Spleen (tissue), 11 donors: ENCODE data around the gene KLK3. TPM values are rescaled to one million over a fixed set of nuclear protein-coding genes. Genes with fewer than 3 reads are reported as not detected.

Experiments used
- DNase-seq: peaks from one replicate; pipeline ENCODE4 v3.0.0-alpha.2; 2020
- H3K27ac ChIP-seq, 8 donors: fragments of 200-600 bp; sonication (generic) in 7 of 8; 1 replicate in 4 of 8; 2 replicates in 4 of 8; pipeline versions ENCODE4 v1.5.0 to v1.8.0; 2016 to 2021; ENCODE audit warnings: inconsistent platforms in 4 of 8, mild to moderate bottlenecking in 4 of 8, moderate library complexity in 1 of 8
- H3K27me3 ChIP-seq, 7 donors: fragments of 200-600 bp; sonication (generic) in 6 of 7; replicated peaks in 1 of 7; 1 replicate in 4 of 7; 2 replicates in 3 of 7; pipeline versions ENCODE4 v1.5.0 to v1.8.0; 2016 to 2021; ENCODE audit warnings: inconsistent platforms in 3 of 7, mild to moderate bottlenecking in 1 of 7
- H3K36me3 ChIP-seq, 6 donors: fragments of 200-600 bp; sonication (generic) in 5 of 6; 1 replicate in 4 of 6; 2 replicates in 2 of 6; pipeline versions ENCODE4 v1.5.0 to v1.8.0; 2016 to 2021; ENCODE audit warnings: inconsistent platforms in 2 of 6
- H3K4me1 ChIP-seq, 6 donors: fragments of 200-600 bp; sonication (generic) in 5 of 6; 1 replicate in 3 of 6; 2 replicates in 3 of 6; pipeline versions ENCODE4 v1.5.0 to v1.8.0; 2016 to 2021; ENCODE audit warnings: inconsistent platforms in 3 of 6
- H3K4me3 ChIP-seq, 8 donors: fragments of 200-600 bp; sonication (generic) in 7 of 8; 1 replicate in 4 of 8; 2 replicates in 4 of 8; pipeline versions ENCODE4 v1.5.0 to v1.8.0; 2016 to 2021; ENCODE audit warnings: inconsistent platforms in 4 of 8, mild to moderate bottlenecking in 4 of 8, moderate library complexity in 2 of 8
- H3K9me3 ChIP-seq, 8 donors: fragments of 200-600 bp; sonication (generic) in 7 of 8; 1 replicate in 4 of 8; 2 replicates in 4 of 8; pipeline versions ENCODE4 v1.5.0 to v1.8.0; 2016 to 2021; ENCODE audit warnings: inconsistent platforms in 4 of 8
- POLR2A ChIP-seq, 3 donors: fragments of 450-650 bp; IDR thresholded peaks; one replicate each; pipeline ENCODE4 v1.5.1; 2017; ENCODE audit warnings: antibody characterized with exemption in 3 of 3, mild to moderate bottlenecking in 1 of 3
- POLR2AphosphoS5 ChIP-seq, 3 donors: sonication (generic); formaldehyde crosslinking; IDR thresholded peaks; one replicate each; pipeline ENCODE4 v1.5.1; 2017; ENCODE audit warnings: antibody characterized with exemption in 3 of 3
- WGBS, 5 donors: extraction: QIAGEN DNeasy Blood & Tissue Kit in 3 of 5; methylation state at CpG; one replicate each; pipeline versions ENCODE4 v1.1.5 to v1.1.7; 2013 to 2018; 5-methylcytosine and 5-hydroxymethylcytosine counted together
- intact Hi-C: fragments of 100-400 bp; cut with DNase I; formaldehyde crosslinking; loops from one replicate; pipeline ENCODE4 v1.15.0; 2023; ENCODE audit warnings: low total_unique reads
- polyA plus RNA-seq, 3 donors: library from polyadenylated mRNA; stranded (reverse); fragments of 200-250 nt; gene quantifications; one replicate each; pipeline ENCODE4 v1.2.1, GENCODE V29; 2013
- total RNA-seq, 7 donors: library from RNA; depleted of rRNA in 3 of 7; stranded (reverse); fragments of >200 nt in 3 of 7; fragmentation: NEBNext Ultra II Directional in 4 of 7; extraction: Animal tissue kit (Norgen Biotek cat#: 25700) in 4 of 7; gene quantifications; one replicate each; pipeline versions ENCODE4 v1.1.0 to v1.2.1, GENCODE V29; 2016 to 2021
- TF ChIP-seq, protein P1 (sequence below), 11 experiments: fragments of 200-600 bp in 7 of 11; fragments of 450-650 bp in 4 of 11; sonication (generic) in 4 of 11; IDR thresholded peaks in 8 of 11; conservative IDR thresholded peaks in 3 of 11; 1 replicate in 7 of 11; 2 replicates in 4 of 11; pipeline versions ENCODE4 v1.4.0 to v1.8.0; 2016 to 2021; ENCODE audit warnings: antibody characterized with exemption in 11 of 11, inconsistent platforms in 4 of 11, mild to moderate bottlenecking in 1 of 11
- donor health status: healthy with polysubstance abuse.
- donor health status: DM: no; HTN: no; CAD: no; lungs with moderate emphysema.
- donor health status: DM: no; HTN: no; CAD: no.
- donor health status: Bipolar disorder and iron deficiency.
- donor health status: healthy.
- donor health status: DM: no; HTN: no; CAD: no.
- donor health status: DM: yes; HTN: yes; CAD: no.

The KLK3 gene
- total and polyA plus RNA-seq, 10 donors: 0.03 TPM; not detected in 9

DNA sequence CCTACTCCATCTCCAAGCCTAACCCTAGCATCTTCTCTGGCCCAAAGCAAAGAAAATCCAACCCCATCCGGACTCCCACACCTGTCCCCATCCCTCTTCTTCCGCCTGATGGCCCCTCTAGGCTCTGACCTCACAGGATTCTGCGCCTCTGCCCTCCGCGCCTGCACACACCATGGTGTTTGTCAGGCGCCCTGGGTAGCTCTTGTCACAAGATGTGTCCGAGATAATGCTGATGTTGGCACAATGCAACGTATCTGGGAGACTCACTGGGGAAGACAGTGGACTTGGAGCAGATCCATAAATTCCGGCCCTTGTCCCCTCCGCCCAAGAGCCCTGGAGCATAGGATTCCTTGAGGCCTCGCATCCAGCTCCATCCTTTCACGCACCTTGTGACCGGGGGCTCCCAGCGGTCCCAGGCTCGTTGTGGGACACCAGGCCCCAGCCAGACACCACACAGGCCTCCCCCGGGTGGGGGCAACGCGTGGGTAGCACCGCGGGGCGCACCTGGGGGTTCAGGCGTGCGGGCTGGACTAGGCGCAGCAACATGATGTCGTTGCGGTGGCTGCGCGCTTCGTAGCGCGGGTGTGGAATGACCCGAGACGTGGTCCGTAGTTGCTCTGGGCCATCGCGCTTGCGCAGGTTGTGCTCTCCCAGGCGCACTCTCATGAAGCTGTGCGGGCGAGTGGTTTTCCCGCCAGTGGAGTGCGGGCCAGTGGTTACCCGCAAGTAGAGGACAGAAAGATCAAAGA lies 28.0 kb upstream of the KLK3 start:
- no peak for DNase-seq
- no peak overlapping the region for H3K27ac ChIP-seq
- no peak overlapping the region for H3K4me3 ChIP-seq
- intact Hi-C loops: no loop called here
- 76 to 85% (median 80%) methylated on average over 39 to 43 of the region's 43 CpGs for WGBS, 5 donors
- no peaks in the 10 kb centered on the region for H3K36me3 ChIP-seq
- no peak for TF ChIP-seq POLR2AphosphoS5 (IDR thresholded peaks at IDR 0.05)
- no peak for TF ChIP-seq POLR2A (IDR thresholded peaks at IDR 0.05)
- TF ChIP-seq, protein P1, sequence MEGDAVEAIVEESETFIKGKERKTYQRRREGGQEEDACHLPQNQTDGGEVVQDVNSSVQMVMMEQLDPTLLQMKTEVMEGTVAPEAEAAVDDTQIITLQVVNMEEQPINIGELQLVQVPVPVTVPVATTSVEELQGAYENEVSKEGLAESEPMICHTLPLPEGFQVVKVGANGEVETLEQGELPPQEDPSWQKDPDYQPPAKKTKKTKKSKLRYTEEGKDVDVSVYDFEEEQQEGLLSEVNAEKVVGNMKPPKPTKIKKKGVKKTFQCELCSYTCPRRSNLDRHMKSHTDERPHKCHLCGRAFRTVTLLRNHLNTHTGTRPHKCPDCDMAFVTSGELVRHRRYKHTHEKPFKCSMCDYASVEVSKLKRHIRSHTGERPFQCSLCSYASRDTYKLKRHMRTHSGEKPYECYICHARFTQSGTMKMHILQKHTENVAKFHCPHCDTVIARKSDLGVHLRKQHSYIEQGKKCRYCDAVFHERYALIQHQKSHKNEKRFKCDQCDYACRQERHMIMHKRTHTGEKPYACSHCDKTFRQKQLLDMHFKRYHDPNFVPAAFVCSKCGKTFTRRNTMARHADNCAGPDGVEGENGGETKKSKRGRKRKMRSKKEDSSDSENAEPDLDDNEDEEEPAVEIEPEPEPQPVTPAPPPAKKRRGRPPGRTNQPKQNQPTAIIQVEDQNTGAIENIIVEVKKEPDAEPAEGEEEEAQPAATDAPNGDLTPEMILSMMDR (IDR thresholded peaks at IDR 0.05 in 8 of 11, conservative IDR thresholded peaks at IDR 0.05 in 3 of 11): no peak
- peaks cover 0 to 66% (median 10%) of the 10 kb centered on the region in 7 donors for H3K27me3 ChIP-seq
- H3K9me3 ChIP-seq: no peaks in the 10 kb centered on the region
- no peaks in the 10 kb centered on the region for H3K4me1 ChIP-seq

- Histone ChIP-seq H3K9me3 (no peaks in the 10 kb centered on the region), H3K4me1 (no peaks in the 10 kb centered on the region), H3K4me3 (no peak overlapping the region), H3K27ac (no peak overlapping the region), H3K36me3 (no peaks in the 10 kb centered on the region), H3K27me3 (peaks cover 0 to 66% (median 2%) of the 10 kb centered on the region in 7 donors)
- intact Hi-C loops: no loop called here
- TF ChIP-seq, protein P1 (IDR thresholded peaks at IDR 0.05 in 8 of 11, conservative IDR thresholded peaks at IDR 0.05 in 3 of 11): no peak
- no peak for TF ChIP-seq POLR2AphosphoS5 (IDR thresholded peaks at IDR 0.05)
- no peak for TF ChIP-seq POLR2A (IDR thresholded peaks at IDR 0.05)
- DNase-seq: no peak
- 76 to 84% (median 81%) methylated on average over 14 of the region's 14 CpGs for WGBS, 5 donors
These were observed 27.2 kb upstream of the KLK3 start for GRCh38 chr19:50827476-50827875.

DNA sequence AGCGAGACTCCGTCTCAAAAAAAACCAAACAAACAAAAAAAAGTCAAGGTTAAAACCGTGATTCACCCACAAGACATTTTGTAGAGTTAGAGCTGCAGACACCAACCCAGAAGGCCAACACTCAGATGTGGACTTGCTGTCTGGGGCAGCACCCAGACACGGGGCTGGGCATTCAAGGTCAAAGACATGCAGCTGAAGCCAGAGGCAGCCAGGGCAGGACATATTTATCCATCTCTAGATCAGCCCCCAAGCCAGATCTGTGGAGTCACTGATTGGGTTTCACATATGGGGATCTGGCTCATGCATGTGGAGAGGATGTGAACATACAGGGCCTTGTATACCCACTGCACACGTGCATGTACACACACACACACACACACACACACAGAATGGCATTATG lies 24.9 kb upstream of the KLK3 start:
- H3K4me3 ChIP-seq: no peak overlapping the region
- H3K27me3 ChIP-seq: peaks cover 0 to 66% (median 4%) of the 10 kb centered on the region in 7 donors
- DNase-seq: no peak
- H3K36me3 ChIP-seq: no peaks in the 10 kb centered on the region
- intact Hi-C loops: no loop called here
- TF ChIP-seq POLR2A (IDR thresholded peaks at IDR 0.05): no peak
- TF ChIP-seq POLR2AphosphoS5 (IDR thresholded peaks at IDR 0.05): no peak
- TF ChIP-seq, protein P1 (IDR thresholded peaks at IDR 0.05 in 8 of 11, conservative IDR thresholded peaks at IDR 0.05 in 3 of 11): no peak
- H3K27ac ChIP-seq: no peak overlapping the region
- H3K9me3 ChIP-seq: no peaks in the 10 kb centered on the region
- WGBS, 5 donors: 61 to 73% (median 71%) methylated on average over 4 to 5 of the region's 5 CpGs
- H3K4me1 ChIP-seq: no peaks in the 10 kb centered on the region

- Histone ChIP-seq H3K27ac (no peak overlapping the region), H3K9me3 (no peaks in the 10 kb centered on the region), H3K4me3 (no peak overlapping the region), H3K27me3 (peaks cover 0 to 72% (median 9%) of the 10 kb centered on the region in 7 donors), H3K4me1 (peaks cover 0 to 6% (median 3%) of the 10 kb centered on the region in 6 donors), H3K36me3 (no peaks in the 10 kb centered on the region)
- intact Hi-C loops: no loop called here
- DNase-seq: no peak
- 46 to 49% (median 48%) methylated on average over 16 to 17 of the region's 17 CpGs for WGBS, 5 donors
- TF ChIP-seq POLR2AphosphoS5 (IDR thresholded peaks at IDR 0.05): no peak
- TF ChIP-seq, protein P1 (IDR thresholded peaks at IDR 0.05 in 8 of 11, conservative IDR thresholded peaks at IDR 0.05 in 3 of 11): no peak
- no peak for TF ChIP-seq POLR2A (IDR thresholded peaks at IDR 0.05)
These were observed 24.3 kb upstream of the KLK3 start for GRCh38 chr19:50830266-50831025.
